Glutamatergic neuron (in vitro differentiated cells): ENCODE measurements around the gene FGF5. TPM values are rescaled to one million over a fixed set of nuclear protein-coding genes. Genes with fewer than 3 reads are reported as not detected.

Experiments used
- DNase-seq: peaks from one replicate; pipeline ENCODE4 v3.0.0; 2022
- H3K27ac Mint-ChIP-seq: one replicate; pipeline ENCODE4 v1.8.0; 2020; ENCODE audit warnings: mild to moderate bottlenecking, mixed read lengths, inconsistent platforms; ENCODE audit not compliant: unreplicated experiment
- H3K27me3 Mint-ChIP-seq: one replicate; pipeline ENCODE4 v1.8.0; 2020; ENCODE audit warnings: mild to moderate bottlenecking, moderate library complexity, mixed read lengths, inconsistent platforms; ENCODE audit not compliant: unreplicated experiment
- H3K36me3 Mint-ChIP-seq: one replicate; pipeline ENCODE4 v1.8.0; 2020; ENCODE audit warnings: mild to moderate bottlenecking, mixed read lengths, inconsistent platforms; ENCODE audit not compliant: unreplicated experiment
- H3K4me1 Mint-ChIP-seq: one replicate; pipeline ENCODE4 v1.8.0; 2020; ENCODE audit warnings: mild to moderate bottlenecking, low read depth, mixed read lengths, inconsistent platforms; ENCODE audit not compliant: unreplicated experiment
- H3K4me3 Mint-ChIP-seq: one replicate; pipeline ENCODE4 v1.8.0; 2020; ENCODE audit warnings: mild to moderate bottlenecking, mixed read lengths, inconsistent platforms; ENCODE audit not compliant: unreplicated experiment
- H3K9me3 Mint-ChIP-seq: one replicate; pipeline ENCODE4 v1.8.0; 2020; ENCODE audit warnings: mild to moderate bottlenecking, moderate library complexity, mixed read lengths, inconsistent platforms; ENCODE audit not compliant: unreplicated experiment
- total RNA-seq: library from RNA; stranded (reverse); fragmentation: NEBNext Ultra II Directional; extraction: Animal tissue kit (Norgen Biotek cat#: 25700); gene quantifications from one replicate; pipeline ENCODE4 v1.2.1, GENCODE V29; 2021; ENCODE audit not compliant: unreplicated experiment
- TF ChIP-seq, protein P1 (sequence below): fragments of 200-600 bp; sonication (generic); IDR thresholded peaks from one replicate; pipeline ENCODE4 v1.5.0; 2021; ENCODE audit not compliant: partially characterized antibody, unreplicated experiment

FGF5 gene
- total RNA-seq, 1 donor from 2014 or later: not detected

DNA sequence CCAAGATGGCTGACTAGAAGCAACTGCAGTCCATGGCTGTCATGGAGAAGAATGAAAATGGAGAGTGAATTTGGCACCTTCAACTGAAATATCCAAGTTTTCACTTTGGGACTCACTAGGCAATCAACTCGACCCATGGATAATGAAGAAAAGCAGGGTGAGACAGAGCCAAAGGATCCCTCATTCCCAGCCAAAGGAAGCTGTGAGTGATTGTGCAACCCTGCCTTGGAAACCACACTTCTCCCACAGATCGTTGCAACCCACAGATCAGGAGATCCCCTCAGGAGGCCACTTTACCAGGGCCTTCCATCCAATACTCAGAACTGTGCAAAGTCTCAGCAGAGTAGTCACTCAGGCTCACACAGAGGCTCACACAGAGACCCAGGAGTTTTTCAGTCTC lies 73.6 kb downstream of the FGF5 start:
- Mint-ChIP-seq H3K36me3 (peaks cover 17% of the 10 kb centered on the region), H3K4me3 (no peak overlapping the region), H3K27ac (no peak overlapping the region), H3K9me3 (peaks cover 5% of the 10 kb centered on the region), H3K4me1 (no peaks in the 10 kb centered on the region), H3K27me3 (no peaks in the 10 kb centered on the region)
- DNase-seq: no peak
- TF ChIP-seq, protein P1, sequence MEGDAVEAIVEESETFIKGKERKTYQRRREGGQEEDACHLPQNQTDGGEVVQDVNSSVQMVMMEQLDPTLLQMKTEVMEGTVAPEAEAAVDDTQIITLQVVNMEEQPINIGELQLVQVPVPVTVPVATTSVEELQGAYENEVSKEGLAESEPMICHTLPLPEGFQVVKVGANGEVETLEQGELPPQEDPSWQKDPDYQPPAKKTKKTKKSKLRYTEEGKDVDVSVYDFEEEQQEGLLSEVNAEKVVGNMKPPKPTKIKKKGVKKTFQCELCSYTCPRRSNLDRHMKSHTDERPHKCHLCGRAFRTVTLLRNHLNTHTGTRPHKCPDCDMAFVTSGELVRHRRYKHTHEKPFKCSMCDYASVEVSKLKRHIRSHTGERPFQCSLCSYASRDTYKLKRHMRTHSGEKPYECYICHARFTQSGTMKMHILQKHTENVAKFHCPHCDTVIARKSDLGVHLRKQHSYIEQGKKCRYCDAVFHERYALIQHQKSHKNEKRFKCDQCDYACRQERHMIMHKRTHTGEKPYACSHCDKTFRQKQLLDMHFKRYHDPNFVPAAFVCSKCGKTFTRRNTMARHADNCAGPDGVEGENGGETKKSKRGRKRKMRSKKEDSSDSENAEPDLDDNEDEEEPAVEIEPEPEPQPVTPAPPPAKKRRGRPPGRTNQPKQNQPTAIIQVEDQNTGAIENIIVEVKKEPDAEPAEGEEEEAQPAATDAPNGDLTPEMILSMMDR: no peak

Other genes starting within 250 kb of the FGF5 start
- gene ANTXR2, start 193.4 kb upstream of the FGF5 start, total RNA-seq: 47.8 TPM
- gene PRDM8, start 69.2 kb upstream of the FGF5 start, total RNA-seq: 16.6 TPM
- not detected for gene CFAP299, start 69.1 kb downstream of the FGF5 start, total RNA-seq